Trophoblast cell (in vitro differentiated cells and primary cell): ENCODE data around the gene TRPM8. TPM values are rescaled to one million over a fixed set of nuclear protein-coding genes. Genes with fewer than 3 reads are reported as not detected.
A peak's percentile ranks its signal among the peaks of the same experiment; 100 is the strongest.
"Not testable (repeated sequence)": the region's sequence is repeated elsewhere in the genome, so short reads cannot be mapped to it uniquely, and the experiment has no call there.

Source experiments
- DNase-seq, 2 donors: peaks; one replicate each; pipeline ENCODE4 v3.0.0-alpha.2; 2016
- H2AFZ ChIP-seq: 2 replicates; pipeline ENCODE4 v1.6.1; 2013; ENCODE audit warnings: low read length, moderate library complexity, mild to moderate bottlenecking; ENCODE audit not compliant: insufficient read depth, poor library complexity
- H2AK5ac ChIP-seq: 2 replicates; pipeline ENCODE4 v1.6.1; 2013; ENCODE audit warnings: mild to moderate bottlenecking, low read length
- H2BK120ac ChIP-seq: 2 replicates; pipeline ENCODE4 v1.6.1; 2013; ENCODE audit warnings: low read length, mild to moderate bottlenecking, moderate library complexity; ENCODE audit not compliant: insufficient read depth, poor library complexity
- H2BK12ac ChIP-seq: 2 replicates; pipeline ENCODE4 v1.6.1; 2013; ENCODE audit warnings: mild to moderate bottlenecking, low read length, moderate library complexity
- H2BK5ac ChIP-seq: 2 replicates; pipeline ENCODE4 v1.6.1; 2013; ENCODE audit warnings: low read length, low read depth, moderate library complexity, mild to moderate bottlenecking; ENCODE audit not compliant: poor library complexity
- H3K14ac ChIP-seq: 2 replicates; pipeline ENCODE4 v1.6.1; 2013; ENCODE audit warnings: mild to moderate bottlenecking, low read length
- H3K18ac ChIP-seq: 2 replicates; pipeline ENCODE4 v1.6.1; 2013; ENCODE audit warnings: mild to moderate bottlenecking, low read length
- H3K23ac ChIP-seq: 2 replicates; pipeline ENCODE4 v1.6.1; 2013; ENCODE audit warnings: low read length
- H3K27ac ChIP-seq: 2 replicates; pipeline ENCODE4 v1.5.1; 2013; ENCODE audit warnings: low read depth, mild to moderate bottlenecking, inconsistent platforms, low read length, moderate library complexity
- H3K27me3 ChIP-seq: 2 replicates; pipeline ENCODE4 v1.6.1; 2013; ENCODE audit warnings: inconsistent platforms, mild to moderate bottlenecking, low read length, moderate library complexity; ENCODE audit not compliant: insufficient read depth
- H3K36me3 ChIP-seq, 2 experiments: 1 replicate in 1 of 2; 2 replicates in 1 of 2; pipeline ENCODE4 v1.6.1; 2013; ENCODE audit warnings: low read length in 2 of 2, mild to moderate bottlenecking in 2 of 2, moderate library complexity in 1 of 2; ENCODE audit not compliant: insufficient read depth in 2 of 2, control insufficient read depth in 1 of 2
- H3K4ac ChIP-seq: 2 replicates; pipeline ENCODE4 v1.6.1; 2013; ENCODE audit warnings: low read depth, mild to moderate bottlenecking, low read length, moderate library complexity
- H3K4me1 ChIP-seq, 2 experiments: 1 replicate in 1 of 2; 2 replicates in 1 of 2; pipeline ENCODE4 v1.6.1; 2013; ENCODE audit warnings: low read length in 2 of 2, mild to moderate bottlenecking in 2 of 2, moderate library complexity in 1 of 2; ENCODE audit not compliant: insufficient read depth in 2 of 2, control insufficient read depth in 1 of 2
- H3K4me2 ChIP-seq: 2 replicates; pipeline ENCODE4 v1.6.1; 2013; ENCODE audit warnings: inconsistent platforms, mild to moderate bottlenecking, low read length, moderate library complexity
- H3K4me3 ChIP-seq: 2 replicates; pipeline ENCODE4 v1.5.1; 2013; ENCODE audit warnings: mild to moderate bottlenecking, low read depth, low read length, inconsistent platforms
- H3K79me1 ChIP-seq: one replicate; pipeline ENCODE4 v1.6.1; 2013; ENCODE audit warnings: low read length
- H3K79me2 ChIP-seq: 2 replicates; pipeline ENCODE4 v1.6.1; 2013; ENCODE audit warnings: low read length, mild to moderate bottlenecking; ENCODE audit not compliant: control insufficient read depth, insufficient read depth, poor library complexity
- H3K9ac ChIP-seq: 2 replicates; pipeline ENCODE4 v1.6.1; 2013; ENCODE audit warnings: mild to moderate bottlenecking, low read length
- H3K9me3 ChIP-seq: 2 replicates; pipeline ENCODE4 v1.6.1; 2013; ENCODE audit warnings: low read depth, mild to moderate bottlenecking, control low read depth, inconsistent platforms, low read length; ENCODE audit not compliant: insufficient read depth
- H4K12ac ChIP-seq: 2 replicates; pipeline ENCODE4 v1.6.1; 2013; ENCODE audit warnings: low read depth, mild to moderate bottlenecking, low read length, moderate library complexity
- H4K8ac ChIP-seq: 2 replicates; pipeline ENCODE4 v1.6.1; 2013; ENCODE audit warnings: low read depth, mild to moderate bottlenecking, low read length, moderate library complexity
- H4K91ac ChIP-seq: one replicate; pipeline ENCODE4 v1.6.1; 2013; ENCODE audit warnings: low read depth, mild to moderate bottlenecking, low read length, moderate library complexity
- WGBS: extraction: QIAGEN DNeasy Blood & Tissue Kit; methylation state at CpG from one replicate; pipeline ENCODE4 v1.1.7; 2013; ENCODE audit warnings: missing lambda C conversion rate; ENCODE audit not compliant: insufficient read length, insufficient coverage; ENCODE audit errors: extremely low coverage; 5-methylcytosine and 5-hydroxymethylcytosine counted together
- polyA plus RNA-seq: library from polyadenylated mRNA; stranded (reverse); fragments of 200-250 nt; gene quantifications from 2 replicates; pipeline ENCODE4 v1.2.3, GENCODE V29; 2013

The TRPM8 gene
- 0.01 TPM in 1 of 2 replicates, not detected in the other for polyA plus RNA-seq

DNA sequence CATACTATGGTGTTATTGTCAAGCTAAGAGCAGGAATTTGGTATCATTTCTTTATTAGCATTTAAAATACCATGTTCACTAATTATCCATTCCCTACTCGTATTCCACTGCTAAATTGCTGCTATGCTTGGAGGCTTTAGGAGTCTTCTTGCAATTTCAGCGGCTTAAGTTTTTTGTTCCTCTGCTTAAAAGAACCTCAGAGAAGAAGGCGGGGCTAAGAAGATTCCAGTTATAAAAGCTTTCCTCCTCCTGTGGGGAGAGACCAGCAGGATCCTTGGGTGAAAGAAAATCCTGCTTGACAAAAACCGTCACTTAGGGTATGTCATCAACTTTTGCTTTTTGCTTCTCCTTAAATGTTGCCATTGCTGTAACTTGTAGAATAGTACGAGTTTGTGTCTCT, at the start of gene TRPM8:
Gene TRPM8, plus strand, starts transcription at position 258 of the 400 bp plus-strand sequence. CDS start 9,165 bp downstream, outside the sequence.
- Histone ChIP-seq H3K9me3 (no peaks in the 10 kb centered on the region), H3K9ac (no peak within 1 kb of the TSS), H2AK5ac (no peak within 1 kb of the TSS), H2BK5ac (no peak within 1 kb of the TSS), H3K27ac (no peak within 1 kb of the TSS), H3K4ac (no peak within 1 kb of the TSS), H3K27me3 (no peaks in the 10 kb centered on the region), H2BK12ac (no peak within 1 kb of the TSS), H3K79me2 (no peaks in the 10 kb centered on the region), H2AFZ (no peak within 1 kb of the TSS), H4K12ac (no peak within 1 kb of the TSS), H3K4me3 (no peak within 1 kb of the TSS), H3K4me1 (no peaks in the 10 kb centered on the region), H4K8ac (no peak within 1 kb of the TSS), H2BK120ac (no peak within 1 kb of the TSS), H3K4me2 (no peak within 1 kb of the TSS), H3K23ac (no peak within 1 kb of the TSS), H4K91ac (no peak within 1 kb of the TSS), H3K14ac (no peak within 1 kb of the TSS), H3K18ac (no peak within 1 kb of the TSS), H3K79me1 (no peaks in the 10 kb centered on the region), H3K36me3 (no peaks in the 10 kb centered on the region)
- no CpG with 5 or more reads among the region's 5 CpGs for WGBS
- no peak for DNase-seq

GRCh38 chr2:233867993-233868532, 49.1 kb upstream of the TRPM8 start, which contains the start of gene MSL3B:
TSS of gene MSL3B (minus strand) at chr2:233868386.
- H2BK120ac ChIP-seq = peak within 1 kb of the TSS; percentile 47
- peak within 1 kb of the TSS; percentile 57 for H3K18ac ChIP-seq
- peak within 1 kb of the TSS; percentile 87 for H2AFZ ChIP-seq
- H3K23ac ChIP-seq = no peak within 1 kb of the TSS
- H3K4me3 ChIP-seq = peak within 1 kb of the TSS; percentile 72
- H3K14ac ChIP-seq = peak within 1 kb of the TSS; percentile 80
- no peak within 1 kb of the TSS for H3K27ac ChIP-seq
- H3K36me3 ChIP-seq = peaks cover 3 to 5% of the 10 kb centered on the region in 2 experiments
- no peak within 1 kb of the TSS for H4K12ac ChIP-seq
- peak within 1 kb of the TSS; percentile 7 for H4K91ac ChIP-seq
- no peaks in the 10 kb centered on the region for H3K9me3 ChIP-seq
- H2AK5ac ChIP-seq = no peak within 1 kb of the TSS
- H3K4me1 ChIP-seq = no peaks in the 10 kb centered on the region
- H2BK12ac ChIP-seq = no peak within 1 kb of the TSS
- H3K9ac ChIP-seq = peak within 1 kb of the TSS; percentile 39
- no peak within 1 kb of the TSS for H2BK5ac ChIP-seq
- H4K8ac ChIP-seq = peak within 1 kb of the TSS; percentile 89
- no CpG with 5 or more reads among the region's 50 CpGs for WGBS
- peak; percentile 46 to 77 for DNase-seq
- H3K79me2 ChIP-seq = peaks cover 3% of the 10 kb centered on the region
- H3K4me2 ChIP-seq = peak within 1 kb of the TSS; percentile 57
- no peaks in the 10 kb centered on the region for H3K27me3 ChIP-seq
- peak within 1 kb of the TSS; percentile 3 for H3K4ac ChIP-seq
- peaks cover 4% of the 10 kb centered on the region for H3K79me1 ChIP-seq

- no peak overlapping the region for H2BK12ac ChIP-seq
- H4K91ac ChIP-seq = no peak overlapping the region
- H3K27me3 ChIP-seq = no peaks in the 10 kb centered on the region
- no peaks in the 10 kb centered on the region for H3K9me3 ChIP-seq
- H3K79me1 ChIP-seq = peaks cover 4% of the 10 kb centered on the region
- no peak overlapping the region for H2AK5ac ChIP-seq
- no peak overlapping the region for H3K14ac ChIP-seq
- H4K8ac ChIP-seq = no peak overlapping the region
- H3K4me3 ChIP-seq = no peak overlapping the region
- no peaks in the 10 kb centered on the region for H3K4me1 ChIP-seq
- H2AFZ ChIP-seq = no peak overlapping the region
- H2BK120ac ChIP-seq = no peak overlapping the region
- 100% methylated on average over 1 of the region's 4 CpGs for WGBS
- no peak overlapping the region for H3K4ac ChIP-seq
- no peak overlapping the region for H3K23ac ChIP-seq
- no peak overlapping the region for H3K4me2 ChIP-seq
- H4K12ac ChIP-seq = no peak overlapping the region
- no peak overlapping the region for H2BK5ac ChIP-seq
- H3K27ac ChIP-seq = no peak overlapping the region
- H3K9ac ChIP-seq = no peak overlapping the region
- H3K79me2 ChIP-seq = peaks cover 3% of the 10 kb centered on the region
- H3K36me3 ChIP-seq = peaks cover 1 to 3% of the 10 kb centered on the region in 2 experiments
- no peak for DNase-seq
- no peak overlapping the region for H3K18ac ChIP-seq
Observed at GRCh38 chr2:233871432-233871831, 45.7 kb upstream of the TRPM8 start.

- H3K23ac ChIP-seq, DNase-seq: not testable (repeated sequence)
- no CpG with 5 or more reads among the region's 2 CpGs for WGBS
Observed at GRCh38 chr2:233872125-233872524, 45.0 kb upstream of the TRPM8 start.

More at GRCh38 chr2:233872125-233872524, 45.0 kb upstream of the TRPM8 start:
- H4K12ac ChIP-seq, H3K27ac ChIP-seq, H4K8ac ChIP-seq, H2BK12ac ChIP-seq, H2AFZ ChIP-seq, H3K4me3 ChIP-seq, H3K79me2 ChIP-seq, H3K9me3 ChIP-seq, H3K27me3 ChIP-seq, H3K4me2 ChIP-seq, H3K14ac ChIP-seq, H2BK5ac ChIP-seq, H2BK120ac ChIP-seq, H3K9ac ChIP-seq, H3K4ac ChIP-seq, H3K18ac ChIP-seq, H3K4me1 ChIP-seq, H3K36me3 ChIP-seq, H2AK5ac ChIP-seq, H4K91ac ChIP-seq, H3K79me1 ChIP-seq: not testable (repeated sequence)
